Esophagus (tissue), 2 donors: ENCODE results near the gene OR10D3. TPM values are rescaled to one million over a fixed set of nuclear protein-coding genes. Genes with fewer than 3 reads are reported as not detected.

Experiments
- H3K27ac ChIP-seq, 2 donors: one replicate each; pipeline ENCODE4 v1.5.1; 2013; ENCODE audit warnings: low read depth in 2 of 2, mild to moderate bottlenecking in 2 of 2, inconsistent platforms in 1 of 2, low read length in 1 of 2, moderate library complexity in 1 of 2
- H3K27me3 ChIP-seq, 2 donors: one replicate each; pipeline ENCODE4 v1.6.1; 2013; ENCODE audit warnings: low read length in 2 of 2, control low read depth in 1 of 2, mild to moderate bottlenecking in 1 of 2; ENCODE audit not compliant: insufficient read depth in 2 of 2, control insufficient read depth in 1 of 2
- H3K36me3 ChIP-seq, 2 donors: one replicate each; pipeline ENCODE4 v1.6.1; 2013; ENCODE audit warnings: low read length in 1 of 2; ENCODE audit not compliant: control insufficient read depth in 2 of 2, insufficient read depth in 2 of 2
- H3K4me1 ChIP-seq, 2 donors: one replicate each; pipeline ENCODE4 v1.6.1; 2013; ENCODE audit warnings: low read length in 1 of 2; ENCODE audit not compliant: control insufficient read depth in 2 of 2, insufficient read depth in 2 of 2
- H3K4me3 ChIP-seq, 2 donors: one replicate each; pipeline ENCODE4 v1.5.1; 2013; ENCODE audit warnings: low read length in 2 of 2, mild to moderate bottlenecking in 2 of 2, low read depth in 1 of 2, moderate library complexity in 1 of 2
- H3K9me3 ChIP-seq, 2 donors: one replicate each; pipeline ENCODE4 v1.6.1; 2013; ENCODE audit warnings: mild to moderate bottlenecking in 2 of 2, low read depth in 1 of 2, low read length in 1 of 2, moderate library complexity in 1 of 2; ENCODE audit not compliant: control insufficient read depth in 2 of 2, insufficient read depth in 1 of 2
- WGBS, 2 donors: extraction: QIAGEN DNeasy Blood & Tissue Kit; methylation state at CpG; one replicate each; pipeline ENCODE4 v1.1.7; 2013; 5-methylcytosine and 5-hydroxymethylcytosine counted together
- polyA plus RNA-seq, 2 donors: library from polyadenylated mRNA; stranded (reverse); fragments of 200-250 nt; gene quantifications; one replicate each; pipeline ENCODE4 v1.2.3, GENCODE V29; 2013
- donor health status: healthy with polysubstance abuse.
- donor health status: Bipolar disorder and iron deficiency.

Gene OR10D3, protein sequence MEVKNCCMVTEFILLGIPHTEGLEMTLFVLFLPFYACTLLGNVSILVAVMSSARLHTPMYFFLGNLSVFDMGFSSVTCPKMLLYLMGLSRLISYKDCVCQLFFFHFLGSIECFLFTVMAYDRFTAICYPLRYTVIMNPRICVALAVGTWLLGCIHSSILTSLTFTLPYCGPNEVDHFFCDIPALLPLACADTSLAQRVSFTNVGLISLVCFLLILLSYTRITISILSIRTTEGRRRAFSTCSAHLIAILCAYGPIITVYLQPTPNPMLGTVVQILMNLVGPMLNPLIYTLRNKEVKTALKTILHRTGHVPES
- not detected for polyA plus RNA-seq

DNA sequence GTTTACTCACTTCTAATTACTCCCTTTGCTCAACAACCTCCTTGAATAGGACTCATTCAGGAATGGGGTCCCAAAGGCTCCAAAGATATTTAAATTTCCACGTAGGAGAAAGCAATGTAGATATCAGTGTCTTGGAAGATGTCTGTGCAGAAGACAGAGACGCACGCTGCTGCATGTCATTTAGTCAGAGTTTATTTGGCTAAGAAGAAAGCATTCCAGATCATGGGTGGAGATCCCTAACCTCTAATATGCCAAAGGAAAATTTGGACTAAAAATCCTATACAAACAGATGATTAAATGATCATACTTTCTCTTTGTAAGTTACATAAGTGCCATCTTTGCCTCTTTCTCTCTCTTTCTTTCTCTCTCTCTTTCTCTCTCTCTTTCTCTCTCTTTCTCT is at the start of gene OR10D3:
TSS of gene OR10D3 (plus strand) at position 278 of the 400 bp plus-strand sequence. CDS start 1,925 bp downstream, outside the sequence.
- 17 to 20% methylated on average over 3 of the region's 3 CpGs for WGBS, 2 donors
- no peak within 1 kb of the TSS for H3K27ac ChIP-seq
- no peaks in the 10 kb centered on the region for H3K36me3 ChIP-seq
- H3K4me1 ChIP-seq = no peaks in the 10 kb centered on the region
- H3K4me3 ChIP-seq = no peak within 1 kb of the TSS
- H3K27me3 ChIP-seq = no peaks in the 10 kb centered on the region
- H3K9me3 ChIP-seq = no peaks in the 10 kb centered on the region

DNA sequence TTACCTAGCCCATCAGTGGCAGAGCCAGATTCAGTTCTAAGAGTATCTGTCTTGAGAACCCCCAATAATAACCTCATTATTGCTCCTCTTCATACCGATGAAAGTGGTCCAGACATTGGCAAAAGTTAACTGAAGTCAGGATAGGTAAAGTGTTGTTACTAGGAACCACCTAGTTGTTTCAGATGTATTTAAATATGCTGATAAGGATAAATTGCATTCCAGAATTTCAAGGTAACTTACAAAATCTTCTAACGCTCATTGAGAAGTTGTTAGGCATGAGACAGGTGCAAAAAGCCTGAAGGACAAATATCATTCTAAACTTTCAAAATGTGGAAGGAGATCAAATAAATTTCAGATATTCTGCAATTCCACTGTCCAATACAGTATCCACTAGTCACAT is 40.1 kb upstream of the OR10D3 start:
- Histone ChIP-seq H3K9me3 (no peaks in the 10 kb centered on the region), H3K36me3 (peaks cover 0 to 7% of the 10 kb centered on the region in 2 donors), H3K27ac (no peak overlapping the region), H3K4me1 (no peaks in the 10 kb centered on the region), H3K27me3 (no peaks in the 10 kb centered on the region), H3K4me3 (no peak overlapping the region)
- WGBS, 2 donors = 90 to 98% methylated on average over 2 of the region's 2 CpGs

- Histone ChIP-seq H3K27ac (no peak overlapping the region), H3K4me3 (no peak overlapping the region), H3K36me3 (peaks cover 0 to 4% of the 10 kb centered on the region in 2 donors), H3K4me1 (no peaks in the 10 kb centered on the region), H3K27me3 (no peaks in the 10 kb centered on the region), H3K9me3 (no peaks in the 10 kb centered on the region)
- 75 to 76% methylated on average over 2 of the region's 2 CpGs for WGBS, 2 donors
Measured at GRCh38 chr11:124147951-124148350, 35.2 kb upstream of the OR10D3 start.

DNA sequence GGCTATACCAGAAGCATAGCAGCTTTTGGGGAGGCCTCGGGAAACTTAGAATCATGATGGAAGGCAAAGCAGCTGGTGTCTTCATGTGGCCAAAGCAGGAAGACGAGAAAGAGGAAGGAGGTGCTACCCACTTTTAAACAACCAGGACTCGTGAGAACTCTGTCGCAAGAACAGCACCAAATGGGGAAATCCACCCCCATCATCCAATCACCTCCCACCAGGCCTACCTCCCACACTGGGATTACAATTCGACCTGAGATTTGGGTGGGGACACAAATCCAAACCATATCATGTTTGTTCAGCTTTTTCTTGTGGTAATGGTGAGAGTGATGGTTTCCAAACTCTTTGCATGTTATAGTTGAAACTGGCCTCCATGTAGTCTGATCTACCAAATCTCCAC is 32.5 kb upstream of the OR10D3 start:
- Histone ChIP-seq H3K27me3 (no peaks in the 10 kb centered on the region), H3K36me3 (no peaks in the 10 kb centered on the region), H3K4me3 (no peak overlapping the region), H3K9me3 (no peaks in the 10 kb centered on the region), H3K4me1 (no peaks in the 10 kb centered on the region), H3K27ac (no peak overlapping the region)
- 65 to 76% methylated on average over 5 of the region's 5 CpGs for WGBS, 2 donors

DNA sequence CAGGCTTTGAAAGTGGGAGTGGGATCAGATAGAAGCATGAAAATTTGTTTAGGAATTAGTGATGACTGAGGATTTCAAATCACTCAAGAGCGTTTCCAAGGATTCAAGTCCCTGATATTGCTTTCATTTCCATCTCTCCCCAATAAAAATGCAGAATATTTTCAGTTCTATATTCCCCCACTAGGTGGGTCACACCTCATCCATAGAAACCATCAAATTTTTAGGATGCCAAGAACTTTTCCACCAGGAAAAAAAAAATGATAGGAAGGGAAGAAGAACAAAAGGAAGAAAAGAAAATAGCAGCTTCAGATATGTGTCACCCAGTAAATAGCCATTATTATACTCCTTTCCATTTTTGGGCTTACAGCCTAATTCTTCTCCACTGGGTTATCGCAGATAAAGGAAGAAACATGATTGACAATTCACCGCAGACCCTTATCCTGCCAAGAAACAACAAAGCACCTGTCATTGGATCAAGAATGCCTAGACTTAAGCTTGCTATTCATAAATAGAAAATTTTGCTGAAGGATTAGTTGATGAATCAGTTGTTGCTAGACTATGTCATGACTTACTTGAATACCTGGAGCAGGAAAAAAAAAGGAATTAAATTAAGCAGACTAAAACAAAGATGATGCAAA is 30.3 kb upstream of the OR10D3 start:
- Histone ChIP-seq H3K27ac (no peak overlapping the region), H3K4me3 (no peak overlapping the region), H3K4me1 (no peaks in the 10 kb centered on the region), H3K36me3 (no peaks in the 10 kb centered on the region), H3K9me3 (no peaks in the 10 kb centered on the region), H3K27me3 (no peaks in the 10 kb centered on the region)
- 66 to 71% methylated on average over 3 of the region's 3 CpGs for WGBS, 2 donors

- Histone ChIP-seq H3K27ac (no peak overlapping the region), H3K4me1 (no peaks in the 10 kb centered on the region), H3K9me3 (no peaks in the 10 kb centered on the region), H3K36me3 (no peaks in the 10 kb centered on the region), H3K4me3 (no peak overlapping the region), H3K27me3 (no peaks in the 10 kb centered on the region)
- WGBS, 2 donors = 63 to 77% methylated on average over 2 of the region's 2 CpGs
Measured at GRCh38 chr11:124153821-124154220, 29.3 kb upstream of the OR10D3 start.

DNA sequence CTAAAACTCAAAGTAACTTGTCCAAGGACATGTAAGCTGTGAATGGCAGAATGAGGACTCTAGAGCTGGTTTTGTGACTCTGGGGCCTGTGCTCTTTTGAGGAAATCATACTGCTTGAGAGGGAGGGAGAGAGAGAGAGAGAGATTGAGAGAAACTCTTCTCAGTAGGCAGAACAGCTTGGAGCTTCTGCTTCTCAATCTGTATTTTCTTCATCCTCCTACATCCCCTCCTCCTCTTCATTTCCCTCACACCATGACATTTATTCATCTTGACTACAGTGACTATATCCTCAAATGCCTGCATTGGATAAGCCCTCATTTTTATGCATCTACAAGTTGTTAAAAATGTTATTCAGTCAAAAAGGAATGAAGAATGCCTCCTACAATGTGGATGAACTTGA is 23.7 kb upstream of the OR10D3 start:
- H3K9me3 ChIP-seq = no peaks in the 10 kb centered on the region
- no peaks in the 10 kb centered on the region for H3K27me3 ChIP-seq
- H3K4me3 ChIP-seq = no peak overlapping the region
- H3K36me3 ChIP-seq = no peaks in the 10 kb centered on the region
- H3K27ac ChIP-seq = no peak overlapping the region
- H3K4me1 ChIP-seq = no peaks in the 10 kb centered on the region

- 65 to 71% methylated on average over 5 of the region's 5 CpGs for WGBS, 2 donors
- Histone ChIP-seq H3K27me3 (no peaks in the 10 kb centered on the region), H3K9me3 (no peaks in the 10 kb centered on the region), H3K27ac (no peak overlapping the region), H3K4me3 (no peak overlapping the region), H3K4me1 (no peaks in the 10 kb centered on the region), H3K36me3 (no peaks in the 10 kb centered on the region)
Measured at GRCh38 chr11:124160986-124161385, 22.2 kb upstream of the OR10D3 start.

DNA sequence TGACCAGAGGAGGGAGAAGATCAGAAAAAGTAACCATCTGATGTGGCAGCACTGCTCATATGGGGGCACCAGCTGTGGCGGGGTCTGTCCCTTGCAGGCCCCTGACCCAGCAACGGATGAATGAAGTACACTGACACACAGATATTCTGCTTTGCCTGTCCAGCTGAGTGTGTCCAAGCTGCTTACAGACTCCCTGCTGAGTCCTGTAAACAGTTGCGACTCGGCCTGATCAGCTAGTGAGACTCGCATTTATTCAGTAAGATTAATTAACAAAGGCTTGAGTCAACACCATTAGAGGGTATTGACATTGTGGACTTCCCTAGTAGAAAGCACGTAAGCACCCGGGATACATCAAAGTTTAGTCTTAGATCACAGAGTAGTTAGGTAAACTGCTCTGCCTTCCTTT is 15.3 kb upstream of the OR10D3 start:
- H3K27ac ChIP-seq = no peak overlapping the region
- no peaks in the 10 kb centered on the region for H3K27me3 ChIP-seq
- 39 to 41% methylated on average over 7 of the region's 7 CpGs for WGBS, 2 donors
- no peaks in the 10 kb centered on the region for H3K9me3 ChIP-seq
- H3K4me3 ChIP-seq = no peak overlapping the region
- no peaks in the 10 kb centered on the region for H3K36me3 ChIP-seq
- no peaks in the 10 kb centered on the region for H3K4me1 ChIP-seq

GRCh38 chr11:124168796-124169195 is 14.3 kb upstream of the OR10D3 start:
- H3K4me1 ChIP-seq = no peaks in the 10 kb centered on the region
- no peaks in the 10 kb centered on the region for H3K27me3 ChIP-seq
- no peaks in the 10 kb centered on the region for H3K9me3 ChIP-seq
- no peak overlapping the region for H3K4me3 ChIP-seq
- H3K36me3 ChIP-seq = no peaks in the 10 kb centered on the region
- H3K27ac ChIP-seq = no peak overlapping the region
